Activated naive CD4-positive, alpha-beta T cell treated with anti-CD3 and anti-CD28 coated beads for 36 hours (primary cell): Measurements from ENCODE around the gene HNRNPR. TPM values are rescaled to one million over a fixed set of nuclear protein-coding genes. Genes with fewer than 3 reads are reported as not detected.
"Not testable (repeated sequence)": the region's sequence is repeated elsewhere in the genome, so short reads cannot be mapped to it uniquely, and the experiment has no call there.

Source experiments
- CTCF ChIA-PET: fragments of 350-600 bp; sonication (Branson Sonifier 250); formaldehyde crosslinking; loops from one replicate; lab custom pipeline; 2021; ENCODE audit warnings: antibody characterized with exemption; lab: Charles Lee
- DNase-seq: peaks from one replicate; pipeline ENCODE4 v3.0.0-alpha.2; 2020
- H3K27ac Mint-ChIP-seq: one replicate; pipeline ENCODE4 v1.8.0; 2021; ENCODE audit warnings: mild to moderate bottlenecking, mixed read lengths
- H3K27me3 Mint-ChIP-seq: one replicate; pipeline ENCODE4 v1.8.0; 2021; ENCODE audit warnings: low read depth, mixed read lengths
- H3K36me3 Mint-ChIP-seq: one replicate; pipeline ENCODE4 v1.8.0; 2021; ENCODE audit warnings: low read depth, mixed read lengths
- H3K4me1 Mint-ChIP-seq: one replicate; pipeline ENCODE4 v1.8.0; 2021; ENCODE audit warnings: low read depth, mixed read lengths
- H3K4me3 Mint-ChIP-seq: one replicate; pipeline ENCODE4 v1.8.0; 2021; ENCODE audit warnings: mild to moderate bottlenecking, moderate library complexity, mixed read lengths
- H3K9me3 Mint-ChIP-seq: one replicate; pipeline ENCODE4 v1.8.0; 2021; ENCODE audit warnings: mixed read lengths
- intact Hi-C: fragments of 100-400 bp; cut with micrococcal nuclease; formaldehyde crosslinking; loops from one replicate; pipeline ENCODE4 v1.15.1; 2023
- total RNA-seq, 2 experiments: library from RNA; stranded (reverse); gene quantifications; one replicate each; pipeline ENCODE4 v1.2.3, GENCODE V29; 2021

HNRNPR gene
- total RNA-seq, 2 experiments from 2014 or later = 203 to 208 TPM

DNA sequence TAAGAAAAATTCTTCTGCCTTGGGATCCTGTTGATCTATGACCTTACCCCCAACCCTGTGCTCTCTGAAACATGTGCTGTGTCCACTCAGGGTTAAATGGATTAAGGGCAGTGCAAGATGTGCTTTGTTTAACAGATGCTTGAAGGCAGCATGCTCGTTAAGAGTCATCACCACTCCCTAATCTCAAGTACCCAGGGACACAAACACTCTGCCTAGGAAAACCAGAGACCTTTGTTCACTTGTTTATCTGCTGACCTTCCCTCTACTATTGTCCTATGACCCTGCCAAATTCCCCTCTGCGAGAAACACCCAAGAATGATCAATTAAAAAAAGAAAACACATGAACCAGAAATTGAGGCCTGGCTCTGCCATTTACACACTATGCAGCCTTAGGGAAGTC is 86.0 kb downstream of the HNRNPR start:
- intact Hi-C loops = loop anchor here (10.0 kb wide), 1 partner anchor 283 kb away; the partner anchor contains the start of gene LACTBL1
- H3K27me3 Mint-ChIP-seq, CTCF ChIA-PET, H3K36me3 Mint-ChIP-seq, H3K4me1 Mint-ChIP-seq, DNase-seq, H3K9me3 Mint-ChIP-seq, H3K27ac Mint-ChIP-seq, H3K4me3 Mint-ChIP-seq: not testable (repeated sequence)

- H3K4me1 Mint-ChIP-seq, H3K27me3 Mint-ChIP-seq, H3K36me3 Mint-ChIP-seq, DNase-seq, CTCF ChIA-PET, H3K9me3 Mint-ChIP-seq, H3K4me3 Mint-ChIP-seq, H3K27ac Mint-ChIP-seq: not testable (repeated sequence)
- intact Hi-C loops = loop anchor here (10.0 kb wide), 1 partner anchor 283 kb away; the partner anchor contains the start of gene LACTBL1
Measured at GRCh38 chr1:23257371-23257770, 86.7 kb downstream of the HNRNPR start.

Other genes starting within 250 kb of the HNRNPR start
- gene LUZP1, start 175.4 kb downstream of the HNRNPR start, total RNA-seq = 10 to 100 TPM; 12.6 to 13.7 TPM
- gene HTR1D, start 126.8 kb downstream of the HNRNPR start, total RNA-seq = not detected
- gene ZNF436, start 25.6 kb upstream of the HNRNPR start, total RNA-seq = 1 to 10 TPM; 3.3 to 3.5 TPM
- gene TCEA3, start 80.5 kb upstream of the HNRNPR start, total RNA-seq = 10 to 100 TPM; 13.7 to 15.3 TPM
- 1 to 10 TPM in 1 of 2 experiments, under 1 TPM in 1; 0.76 to 1.3 TPM for gene ASAP3, start 139.9 kb upstream of the HNRNPR start, total RNA-seq
- 10 to 100 TPM; 31.3 to 33.8 TPM for gene E2F2, start 186.9 kb upstream of the HNRNPR start, total RNA-seq
- 10 to 100 TPM; 69.5 to 74.6 TPM for gene ID3, start 215.2 kb upstream of the HNRNPR start, total RNA-seq